HG02943 (cell line): ENCODE measurements around the gene ACOXL.

ENCODE experiments used
- ATAC-seq: cut with Tn5 transposase; IDR thresholded peaks from one replicate; pipeline ENCODE4 v1.9.1; 2021; ENCODE audit warnings: mild to moderate bottlenecking, low read depth, moderate library complexity; ENCODE audit not compliant: unreplicated experiment

The ACOXL gene

GRCh38 chr2:110819711-110820110, 87.3 kb downstream of the ACOXL start:
- no peak for ATAC-seq

DNA sequence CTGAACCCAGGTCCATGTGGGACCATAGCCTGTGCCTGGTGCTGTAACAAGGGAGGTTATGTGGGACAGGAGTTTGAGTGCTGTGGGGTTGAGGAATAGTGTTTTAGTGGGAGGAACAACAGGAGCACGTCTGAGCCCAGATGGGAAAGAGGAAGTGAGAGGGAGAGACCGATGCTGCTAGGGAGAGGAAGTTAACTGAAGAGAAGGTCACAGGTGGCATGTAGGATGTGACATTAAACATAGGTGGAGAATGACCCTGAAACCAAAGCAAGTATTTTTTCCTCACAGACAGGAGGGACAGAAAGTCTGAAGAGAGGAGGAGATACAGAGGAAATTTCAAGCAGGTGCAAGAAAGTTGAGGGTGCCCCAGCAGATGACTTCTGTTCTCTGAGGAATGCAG, 87.8 kb downstream of the ACOXL start:
- no peak for ATAC-seq

- no peak for ATAC-seq
These were observed 90.8 kb downstream of the ACOXL start for GRCh38 chr2:110823165-110823564.

GRCh38 chr2:110827511-110827910, 95.1 kb downstream of the ACOXL start:
- no peak for ATAC-seq

GRCh38 chr2:110828330-110828729, 96.0 kb downstream of the ACOXL start:
- ATAC-seq: no peak

GRCh38 chr2:110829413-110830146, 97.2 kb downstream of the ACOXL start:
- no peak for ATAC-seq

- ATAC-seq: no peak
These were observed 100.4 kb downstream of the ACOXL start for GRCh38 chr2:110832740-110833139.

- no peak for ATAC-seq
These were observed 101.9 kb downstream of the ACOXL start for GRCh38 chr2:110834134-110834827.

GRCh38 chr2:110836671-110837070, 104.3 kb downstream of the ACOXL start:
- no peak for ATAC-seq

DNA sequence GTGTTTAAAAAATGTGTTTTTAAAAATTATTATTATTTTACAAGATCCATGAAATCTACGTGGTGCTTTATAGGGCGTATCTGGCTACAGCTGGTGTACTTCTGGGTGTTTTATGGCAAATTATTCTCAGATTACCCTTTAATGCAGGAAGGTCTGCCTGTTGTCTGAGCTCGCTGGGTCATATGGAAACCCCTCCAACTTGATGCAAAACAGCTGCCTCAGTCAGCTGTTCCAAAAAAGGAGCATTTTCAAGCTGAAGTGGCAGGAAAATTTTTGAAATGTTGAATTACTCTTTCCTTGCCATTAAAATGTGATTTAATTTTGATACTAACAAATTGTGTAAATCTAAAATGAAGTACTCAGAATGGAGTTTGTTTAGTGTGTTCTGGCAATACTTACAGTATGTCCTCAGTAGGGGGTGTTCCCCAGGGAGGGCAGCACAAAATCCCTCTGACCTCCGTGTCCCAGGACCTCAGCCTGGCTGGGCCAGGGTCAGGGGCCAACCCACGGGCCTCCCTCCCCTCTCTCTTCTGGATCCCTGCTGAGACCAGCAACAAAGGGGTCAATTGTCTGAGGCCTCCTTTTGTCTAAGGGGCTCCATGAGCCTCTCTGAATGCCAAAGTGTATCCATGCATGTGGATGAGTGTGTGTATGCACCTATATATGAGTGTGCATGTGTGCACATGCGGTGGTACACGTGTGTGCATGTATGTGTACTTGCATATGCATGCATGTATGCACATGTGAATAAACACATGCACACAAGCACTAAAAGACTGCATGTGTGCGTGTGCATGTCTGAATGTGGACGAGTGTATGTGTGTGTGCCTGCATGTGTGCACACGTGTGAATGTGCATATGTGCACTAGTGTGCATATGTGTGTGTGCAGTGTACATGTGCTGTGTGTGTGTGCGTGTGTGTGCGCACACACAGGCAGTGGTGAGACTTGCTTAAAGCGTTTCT, 105.4 kb downstream of the ACOXL start:
- no peak for ATAC-seq

- no peak for ATAC-seq
These were observed 106.4 kb downstream of the ACOXL start for GRCh38 chr2:110838657-110839384.

DNA sequence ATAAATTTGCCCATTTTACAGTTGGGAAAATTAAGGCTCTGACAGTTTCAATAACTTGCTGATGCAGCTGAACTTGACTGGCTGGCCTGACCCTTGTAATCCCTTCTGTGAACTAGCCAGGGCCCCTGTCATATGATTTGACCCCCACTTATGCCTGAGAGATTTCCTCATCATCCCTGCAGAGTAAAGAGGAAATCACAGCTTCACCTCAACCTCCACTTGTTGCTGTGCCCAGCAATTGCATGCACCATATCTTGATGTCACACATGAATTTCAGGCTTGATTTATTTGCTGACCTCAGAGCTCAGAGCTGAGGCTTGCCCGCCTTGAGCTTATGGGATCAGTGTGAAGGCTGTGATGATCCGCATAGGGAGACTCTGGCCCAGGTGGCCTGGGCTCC, 108.1 kb downstream of the ACOXL start:
- ATAC-seq: no peak

GRCh38 chr2:110842048-110842447, 109.7 kb downstream of the ACOXL start:
- no peak for ATAC-seq

- no peak for ATAC-seq
These were observed 111.1 kb downstream of the ACOXL start for GRCh38 chr2:110843496-110843895.

DNA sequence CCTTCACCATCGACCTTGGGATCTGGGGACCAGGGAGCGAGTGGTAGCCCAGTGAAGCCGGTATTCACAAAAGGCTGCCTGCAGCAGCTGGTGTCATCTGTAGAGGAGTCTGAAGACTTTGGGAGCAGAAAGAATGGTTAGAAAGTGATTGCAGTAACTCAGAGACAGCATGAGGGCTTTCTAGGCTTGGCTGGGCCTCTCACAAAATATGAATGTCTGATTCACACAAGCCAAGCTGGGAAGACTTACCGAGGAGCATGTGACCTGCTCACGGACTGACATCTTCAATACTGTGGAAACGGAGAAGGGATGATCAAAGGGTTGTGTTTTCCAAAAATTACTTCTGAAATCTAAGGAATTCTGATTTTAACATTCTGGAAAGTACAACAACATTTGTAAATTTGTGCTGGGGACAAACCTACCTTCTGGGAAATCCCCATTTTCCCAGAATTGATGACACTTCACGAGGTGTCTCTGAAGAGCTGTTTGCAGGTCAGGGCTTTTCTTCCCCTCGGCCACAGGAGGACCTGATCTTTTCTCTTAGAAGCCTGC, 111.7 kb downstream of the ACOXL start:
- no peak for ATAC-seq

DNA sequence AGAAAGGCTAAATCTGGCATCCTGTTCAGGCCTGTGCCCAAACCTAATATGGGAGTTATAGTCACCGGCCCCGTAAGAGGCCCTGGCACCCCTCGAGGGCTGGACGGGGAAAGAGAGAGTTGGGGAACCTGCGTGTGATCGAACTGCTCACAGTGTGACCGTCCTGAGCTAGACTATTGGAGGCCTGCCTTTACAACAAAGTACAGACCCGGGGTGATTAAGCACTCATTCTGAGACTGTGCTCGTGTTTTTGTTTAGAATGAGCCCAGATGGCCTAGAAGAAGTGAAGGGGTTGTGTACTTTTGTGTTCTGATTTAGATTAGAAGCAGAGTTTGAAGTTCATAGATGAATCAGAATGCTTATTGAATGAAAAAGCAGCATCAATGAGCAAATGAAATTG, 115.3 kb downstream of the ACOXL start:
- no peak for ATAC-seq

DNA sequence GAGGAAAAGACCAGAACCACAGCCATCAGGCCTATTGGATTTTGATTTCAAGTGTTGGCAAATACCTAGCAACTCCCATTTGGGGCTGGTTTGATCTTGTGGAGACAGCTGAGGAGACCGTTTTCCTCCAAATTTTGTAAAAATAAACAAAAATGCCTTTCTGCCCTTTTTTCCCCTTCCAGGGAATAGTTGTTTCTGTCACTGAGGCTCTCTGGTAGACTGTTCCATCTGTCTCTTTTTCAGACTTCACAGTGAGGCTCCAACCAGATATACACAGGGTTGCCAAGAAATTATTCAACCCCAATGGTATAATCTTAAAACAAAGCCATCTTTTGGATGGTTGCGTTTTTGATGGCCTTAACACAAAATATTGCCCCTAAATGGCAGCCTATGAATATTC, 115.7 kb downstream of the ACOXL start:
- no peak for ATAC-seq

GRCh38 chr2:110848519-110849030, 116.2 kb downstream of the ACOXL start:
- ATAC-seq: no peak

DNA sequence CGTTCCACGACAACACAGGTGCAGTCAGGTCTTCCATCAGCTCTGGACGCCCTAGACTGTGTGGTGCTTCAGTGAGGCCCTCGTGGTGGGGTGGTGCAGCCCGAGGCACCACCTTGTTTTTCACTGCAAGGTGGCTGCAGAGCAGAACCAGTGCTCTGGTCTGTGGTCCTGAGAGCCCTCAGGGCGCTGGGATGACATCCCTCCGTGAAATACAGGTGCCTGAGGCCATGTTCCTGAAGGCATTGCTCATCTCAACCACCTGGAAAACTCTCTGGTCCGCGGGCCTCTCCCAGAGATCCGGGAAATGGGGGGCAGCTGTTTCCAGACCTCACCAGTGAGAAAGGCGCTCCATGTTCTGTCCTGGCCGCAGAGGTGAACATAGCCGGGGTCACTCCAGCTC, 119.2 kb downstream of the ACOXL start:
- ATAC-seq: no peak

DNA sequence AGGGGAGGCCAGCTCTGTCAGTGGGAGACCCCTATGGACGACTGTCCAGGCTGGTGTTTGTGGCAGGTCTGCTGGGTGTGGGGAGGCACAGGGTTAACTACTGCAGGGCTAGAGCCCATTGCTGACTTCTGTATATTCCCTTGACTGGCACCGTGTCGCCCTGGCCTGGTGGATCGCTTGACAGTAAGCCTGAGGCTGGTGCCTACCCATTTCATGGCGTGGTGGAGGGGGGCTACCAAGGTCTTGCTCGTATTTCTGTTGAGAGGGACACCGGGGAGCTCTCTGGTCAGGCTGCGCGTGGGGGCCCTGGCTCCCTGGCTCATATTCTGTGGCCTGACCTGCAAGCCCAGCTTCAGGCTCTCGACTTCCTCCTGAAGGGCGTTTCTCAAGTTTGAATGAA, 119.7 kb downstream of the ACOXL start:
- no peak for ATAC-seq
